Ovary (tissue), 3 donors: ENCODE data around the gene OR5H2.

ENCODE experiments used
- POLR2A ChIP-seq: fragments of 450-650 bp; IDR thresholded peaks from one replicate; pipeline ENCODE4 v1.6.1; 2017; ENCODE audit warnings: antibody characterized with exemption, mild to moderate bottlenecking, moderate library complexity
- TF ChIP-seq, protein P1 (sequence below), 3 donors: fragments of 450-650 bp in 2 of 3; fragments of 200-600 bp in 1 of 3; IDR thresholded peaks; one replicate each; pipeline versions ENCODE4 v1.5.1 to v1.8.0; 2016 to 2022; ENCODE audit warnings: antibody characterized with exemption in 3 of 3, mild to moderate bottlenecking in 1 of 3
- donor health status: DM: no; HTN: no; CAD: no.

DNA sequence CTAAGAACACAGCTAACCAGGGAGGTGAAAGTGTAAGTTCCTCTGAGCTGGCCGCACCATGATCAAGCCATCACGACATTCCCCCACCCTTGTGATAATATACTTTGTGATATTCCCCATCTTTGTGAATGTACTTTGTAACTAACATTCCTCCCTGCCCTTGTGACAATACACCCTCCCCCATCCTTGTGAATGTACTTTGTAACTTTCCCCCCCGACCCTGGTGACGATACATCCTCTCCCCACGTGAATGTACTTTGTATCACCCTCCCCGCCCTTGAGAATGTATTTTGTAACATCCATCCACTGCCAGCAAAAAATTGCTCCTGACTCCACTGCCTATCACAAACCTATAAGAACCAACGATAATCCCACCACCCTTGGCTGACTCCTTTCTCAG is 38.5 kb upstream of the OR5H2 start:
- TF ChIP-seq, protein P1, sequence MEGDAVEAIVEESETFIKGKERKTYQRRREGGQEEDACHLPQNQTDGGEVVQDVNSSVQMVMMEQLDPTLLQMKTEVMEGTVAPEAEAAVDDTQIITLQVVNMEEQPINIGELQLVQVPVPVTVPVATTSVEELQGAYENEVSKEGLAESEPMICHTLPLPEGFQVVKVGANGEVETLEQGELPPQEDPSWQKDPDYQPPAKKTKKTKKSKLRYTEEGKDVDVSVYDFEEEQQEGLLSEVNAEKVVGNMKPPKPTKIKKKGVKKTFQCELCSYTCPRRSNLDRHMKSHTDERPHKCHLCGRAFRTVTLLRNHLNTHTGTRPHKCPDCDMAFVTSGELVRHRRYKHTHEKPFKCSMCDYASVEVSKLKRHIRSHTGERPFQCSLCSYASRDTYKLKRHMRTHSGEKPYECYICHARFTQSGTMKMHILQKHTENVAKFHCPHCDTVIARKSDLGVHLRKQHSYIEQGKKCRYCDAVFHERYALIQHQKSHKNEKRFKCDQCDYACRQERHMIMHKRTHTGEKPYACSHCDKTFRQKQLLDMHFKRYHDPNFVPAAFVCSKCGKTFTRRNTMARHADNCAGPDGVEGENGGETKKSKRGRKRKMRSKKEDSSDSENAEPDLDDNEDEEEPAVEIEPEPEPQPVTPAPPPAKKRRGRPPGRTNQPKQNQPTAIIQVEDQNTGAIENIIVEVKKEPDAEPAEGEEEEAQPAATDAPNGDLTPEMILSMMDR (IDR thresholded peaks at IDR 0.05): no peak
- no peak for TF ChIP-seq POLR2A
